Hepatocyte (in vitro differentiated cells): Measurements from ENCODE around the gene SPANXD.

Experiments
- EZH2 ChIP-seq: fragments of 200-600 bp; sonication (generic); IDR thresholded peaks from 2 replicates; pipeline ENCODE4 v1.6.1; 2016; ENCODE audit warnings: antibody characterized with exemption, mild to moderate bottlenecking, borderline replicate concordance
- TF ChIP-seq, protein P1 (sequence below): fragments of 200-600 bp; sonication (generic); IDR thresholded peaks from 2 replicates; pipeline ENCODE4 v1.5.1; 2016; ENCODE audit warnings: antibody characterized with exemption, mild to moderate bottlenecking; ENCODE audit not compliant: poor library complexity

DNA sequence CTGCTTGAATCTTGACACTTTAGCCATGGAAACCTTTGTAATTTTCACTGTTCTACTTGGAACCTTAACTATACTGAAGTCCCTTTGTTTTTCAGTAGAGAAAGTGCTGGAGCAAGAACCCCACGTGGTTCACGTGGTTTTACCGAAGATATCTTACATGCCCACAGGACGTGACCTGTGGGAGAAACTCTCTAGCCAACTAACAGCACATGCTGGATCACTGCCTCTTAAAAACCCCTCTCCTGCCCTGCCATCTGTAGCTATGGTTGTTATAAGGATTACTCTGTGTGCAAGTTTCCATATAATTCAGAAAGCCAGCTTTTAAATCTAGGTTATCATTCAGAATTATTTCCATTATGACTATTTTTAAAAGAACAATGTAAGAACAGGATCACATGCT, 30.2 kb downstream of the SPANXD start:
- TF ChIP-seq EZH2: no peak
- TF ChIP-seq, protein P1, sequence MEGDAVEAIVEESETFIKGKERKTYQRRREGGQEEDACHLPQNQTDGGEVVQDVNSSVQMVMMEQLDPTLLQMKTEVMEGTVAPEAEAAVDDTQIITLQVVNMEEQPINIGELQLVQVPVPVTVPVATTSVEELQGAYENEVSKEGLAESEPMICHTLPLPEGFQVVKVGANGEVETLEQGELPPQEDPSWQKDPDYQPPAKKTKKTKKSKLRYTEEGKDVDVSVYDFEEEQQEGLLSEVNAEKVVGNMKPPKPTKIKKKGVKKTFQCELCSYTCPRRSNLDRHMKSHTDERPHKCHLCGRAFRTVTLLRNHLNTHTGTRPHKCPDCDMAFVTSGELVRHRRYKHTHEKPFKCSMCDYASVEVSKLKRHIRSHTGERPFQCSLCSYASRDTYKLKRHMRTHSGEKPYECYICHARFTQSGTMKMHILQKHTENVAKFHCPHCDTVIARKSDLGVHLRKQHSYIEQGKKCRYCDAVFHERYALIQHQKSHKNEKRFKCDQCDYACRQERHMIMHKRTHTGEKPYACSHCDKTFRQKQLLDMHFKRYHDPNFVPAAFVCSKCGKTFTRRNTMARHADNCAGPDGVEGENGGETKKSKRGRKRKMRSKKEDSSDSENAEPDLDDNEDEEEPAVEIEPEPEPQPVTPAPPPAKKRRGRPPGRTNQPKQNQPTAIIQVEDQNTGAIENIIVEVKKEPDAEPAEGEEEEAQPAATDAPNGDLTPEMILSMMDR: no peak
